Measurements from ENCODE around the gene GJB3. TPM values are rescaled to one million over a fixed set of nuclear protein-coding genes. Genes with fewer than 3 reads are reported as not detected.

Gene GJB3
- total RNA-seq, 4 donors from 2014 or later: 1.0 to 4.7 TPM; not detected in 2

DNA sequence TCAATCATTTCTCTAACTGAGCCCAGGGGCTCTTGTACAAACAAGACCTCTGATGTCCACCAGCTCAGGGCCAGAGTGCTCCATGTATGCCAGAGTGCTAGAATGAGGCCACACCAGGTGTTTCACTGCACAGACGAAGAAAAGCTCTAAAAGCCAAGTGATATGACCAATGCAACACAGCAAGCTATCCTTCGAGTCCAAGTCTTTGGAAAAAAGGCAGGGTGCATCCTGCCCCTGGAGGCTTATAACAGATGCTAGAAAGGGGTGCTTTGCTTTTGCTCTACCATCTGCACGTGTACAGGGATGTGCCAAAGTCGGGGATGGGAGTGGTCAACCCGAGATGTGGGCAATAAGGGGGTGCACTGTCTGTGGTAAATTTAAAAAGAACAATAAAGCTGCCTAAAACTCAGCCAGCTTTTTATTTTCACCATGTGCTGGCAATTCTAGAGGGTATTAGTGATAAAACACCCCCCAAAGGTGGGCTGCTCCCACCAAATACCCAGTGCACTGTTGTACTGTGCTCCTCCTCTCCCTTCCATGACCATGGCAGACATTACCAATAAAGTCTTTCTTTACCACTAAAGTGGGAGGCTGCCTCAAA, 46.4 kb downstream of the GJB3 start:
- no peaks in the 10 kb centered on the region for H3K4me1 ChIP-seq
- no peak for DNase-seq
- H3K27ac ChIP-seq: no peak overlapping the region
- no peaks in the 10 kb centered on the region for H3K9me3 ChIP-seq
- H3K36me3 ChIP-seq: no peaks in the 10 kb centered on the region
- intact Hi-C loops (cut with DNase I; ENCODE audit: low total_unique reads): no loop called here
- no peak overlapping the region for H3K4me3 ChIP-seq
- no peak for TF ChIP-seq POLR2A (IDR thresholded peaks at IDR 0.05)
- TF ChIP-seq, protein P1, sequence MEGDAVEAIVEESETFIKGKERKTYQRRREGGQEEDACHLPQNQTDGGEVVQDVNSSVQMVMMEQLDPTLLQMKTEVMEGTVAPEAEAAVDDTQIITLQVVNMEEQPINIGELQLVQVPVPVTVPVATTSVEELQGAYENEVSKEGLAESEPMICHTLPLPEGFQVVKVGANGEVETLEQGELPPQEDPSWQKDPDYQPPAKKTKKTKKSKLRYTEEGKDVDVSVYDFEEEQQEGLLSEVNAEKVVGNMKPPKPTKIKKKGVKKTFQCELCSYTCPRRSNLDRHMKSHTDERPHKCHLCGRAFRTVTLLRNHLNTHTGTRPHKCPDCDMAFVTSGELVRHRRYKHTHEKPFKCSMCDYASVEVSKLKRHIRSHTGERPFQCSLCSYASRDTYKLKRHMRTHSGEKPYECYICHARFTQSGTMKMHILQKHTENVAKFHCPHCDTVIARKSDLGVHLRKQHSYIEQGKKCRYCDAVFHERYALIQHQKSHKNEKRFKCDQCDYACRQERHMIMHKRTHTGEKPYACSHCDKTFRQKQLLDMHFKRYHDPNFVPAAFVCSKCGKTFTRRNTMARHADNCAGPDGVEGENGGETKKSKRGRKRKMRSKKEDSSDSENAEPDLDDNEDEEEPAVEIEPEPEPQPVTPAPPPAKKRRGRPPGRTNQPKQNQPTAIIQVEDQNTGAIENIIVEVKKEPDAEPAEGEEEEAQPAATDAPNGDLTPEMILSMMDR (IDR thresholded peaks at IDR 0.05): no peak
- H3K27me3 ChIP-seq: no peaks in the 10 kb centered on the region

GRCh38 chr1:34828611-34829010, 47.6 kb downstream of the GJB3 start:
- H3K4me3 ChIP-seq: no peak overlapping the region
- TF ChIP-seq, protein P1 (IDR thresholded peaks at IDR 0.05): no peak
- TF ChIP-seq POLR2A (IDR thresholded peaks at IDR 0.05): no peak
- H3K4me1 ChIP-seq: no peaks in the 10 kb centered on the region
- H3K9me3 ChIP-seq: no peaks in the 10 kb centered on the region
- no peak overlapping the region for H3K27ac ChIP-seq
- H3K27me3 ChIP-seq: no peaks in the 10 kb centered on the region
- no peaks in the 10 kb centered on the region for H3K36me3 ChIP-seq
- DNase-seq: no peak
- intact Hi-C loops (cut with DNase I; ENCODE audit: low total_unique reads): no loop called here

- intact Hi-C loops (cut with DNase I; ENCODE audit: low total_unique reads): no loop called here
- no peak overlapping the region for H3K27ac ChIP-seq
- no peak for TF ChIP-seq POLR2A (IDR thresholded peaks at IDR 0.05)
- TF ChIP-seq, protein P1 (IDR thresholded peaks at IDR 0.05): no peak
- no peaks in the 10 kb centered on the region for H3K9me3 ChIP-seq
- no peak for DNase-seq
- no peak overlapping the region for H3K4me3 ChIP-seq
- no peaks in the 10 kb centered on the region for H3K36me3 ChIP-seq
- H3K4me1 ChIP-seq: no peaks in the 10 kb centered on the region
- no peaks in the 10 kb centered on the region for H3K27me3 ChIP-seq
These were observed 48.2 kb downstream of the GJB3 start for GRCh38 chr1:34829250-34829649.

DNA sequence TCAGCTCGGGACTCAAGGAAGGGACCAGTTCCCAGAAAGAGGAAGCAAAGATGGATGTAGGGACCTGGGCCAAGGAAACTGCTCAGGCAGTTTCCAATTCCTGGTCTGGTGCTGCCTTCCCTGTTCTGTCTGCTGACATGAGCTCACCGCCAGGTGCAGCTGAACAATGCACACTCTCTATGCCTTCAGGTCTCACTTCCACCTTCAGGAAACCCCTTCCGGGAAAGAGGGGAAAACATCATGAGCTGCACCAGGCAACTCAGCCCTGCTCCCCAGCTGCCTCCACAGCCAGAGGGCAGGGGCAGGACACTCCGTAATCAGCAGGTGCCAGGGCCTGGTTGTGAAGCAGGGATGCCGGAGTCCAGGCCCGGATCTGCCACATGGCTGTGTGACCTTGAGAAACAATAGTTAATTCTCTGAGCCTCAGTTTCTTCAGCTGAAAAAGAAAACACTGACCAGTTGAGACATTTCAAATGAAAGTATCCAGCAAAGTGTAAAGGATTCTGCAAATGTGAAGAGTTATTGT, 50.8 kb downstream of the GJB3 start:
- Histone ChIP-seq H3K27ac (no peak overlapping the region), H3K36me3 (no peaks in the 10 kb centered on the region), H3K4me3 (no peak overlapping the region), H3K4me1 (no peaks in the 10 kb centered on the region), H3K9me3 (no peaks in the 10 kb centered on the region), H3K27me3 (no peaks in the 10 kb centered on the region)
- TF ChIP-seq, protein P1 (IDR thresholded peaks at IDR 0.05): no peak
- TF ChIP-seq POLR2A (IDR thresholded peaks at IDR 0.05): no peak
- intact Hi-C loops (cut with DNase I; ENCODE audit: low total_unique reads): no loop called here
- DNase-seq: no peak

DNA sequence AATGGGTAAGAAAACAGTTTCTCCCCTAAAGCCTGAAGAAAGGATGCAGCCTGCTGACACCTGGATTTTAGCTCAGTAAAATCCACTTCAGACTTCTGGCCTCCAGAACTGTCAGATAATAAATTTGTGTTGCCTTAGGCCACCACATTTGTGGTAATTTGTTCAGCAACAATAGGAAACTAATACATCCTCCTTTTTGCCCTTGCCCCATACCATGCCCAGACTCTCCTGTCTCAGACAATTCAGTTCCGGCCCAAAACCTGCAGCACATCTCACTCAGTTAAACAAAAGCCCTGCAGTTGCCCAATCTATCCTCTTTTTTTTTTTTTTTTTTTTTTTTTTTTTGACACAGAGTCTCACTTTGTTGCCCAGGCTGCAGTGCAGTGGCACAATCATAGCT, 52.7 kb downstream of the GJB3 start:
- Histone ChIP-seq H3K36me3 (no peaks in the 10 kb centered on the region), H3K4me1 (no peaks in the 10 kb centered on the region), H3K4me3 (no peak overlapping the region), H3K9me3 (no peaks in the 10 kb centered on the region), H3K27ac (no peak overlapping the region), H3K27me3 (no peaks in the 10 kb centered on the region)
- TF ChIP-seq POLR2A (IDR thresholded peaks at IDR 0.05): no peak
- TF ChIP-seq, protein P1 (IDR thresholded peaks at IDR 0.05): no peak
- intact Hi-C loops (cut with DNase I; ENCODE audit: low total_unique reads): no loop called here
- no peak for DNase-seq

Other genes starting within 250 kb of the GJB3 start
- gene GJB5, start 26.2 kb upstream of the GJB3 start, total RNA-seq: under 1 TPM in 1 of 4 donors, not detected in 3; 0.41 TPM
- not detected for gene GJB4, start 21.5 kb upstream of the GJB3 start, total RNA-seq
- gene GJA4, start 11.8 kb downstream of the GJB3 start, total RNA-seq: 10 to 100 TPM in 3 of 4 donors, 1 to 10 TPM in 1; 2.9 to 32.8 (median 23.9) TPM
- gene SMIM12, start 78.5 kb downstream of the GJB3 start, total RNA-seq: 10 to 100 TPM; 11.8 to 31.2 (median 19.4) TPM
- under 1 TPM in 1 of 4 donors, not detected in 3; 0.14 TPM for gene DLGAP3, start 148.4 kb downstream of the GJB3 start, total RNA-seq
- 100 to 1,000 TPM in 1 of 4 donors, 10 to 100 TPM in 3; 35.6 to 106 (median 71.2) TPM for gene TMEM35B, start 204.1 kb downstream of the GJB3 start, total RNA-seq